Progenitor cell of endocrine pancreas (in vitro differentiated cells): Measurements from ENCODE around the gene TTC4. TPM values are rescaled to one million over a fixed set of nuclear protein-coding genes. Genes with fewer than 3 reads are reported as not detected.
"Not testable (repeated sequence)": the region's sequence is repeated elsewhere in the genome, so short reads cannot be mapped to it uniquely, and the experiment has no call there.

Source experiments
- DNase-seq: peaks from one replicate; pipeline ENCODE4 v3.0.0; 2021; ENCODE audit warnings: low spot score; ENCODE audit not compliant: unreplicated experiment
- H3K27ac Mint-ChIP-seq: 2 replicates; pipeline ENCODE4 v1.8.0; 2021; ENCODE audit warnings: mild to moderate bottlenecking, moderate library complexity, mixed read lengths
- H3K27me3 Mint-ChIP-seq: 2 replicates; pipeline ENCODE4 v1.8.0; 2021; ENCODE audit warnings: mixed read lengths
- H3K36me3 Mint-ChIP-seq: 2 replicates; pipeline ENCODE4 v1.8.0; 2022; ENCODE audit warnings: mixed read lengths; ENCODE audit not compliant: insufficient read depth
- H3K4me1 Mint-ChIP-seq: 2 replicates; pipeline ENCODE4 v1.8.0; 2021; ENCODE audit warnings: low read depth, mixed read lengths
- H3K4me3 Mint-ChIP-seq: 2 replicates; pipeline ENCODE4 v1.8.0; 2021; ENCODE audit warnings: low read depth, mild to moderate bottlenecking, moderate library complexity, mixed read lengths
- H3K9me3 Mint-ChIP-seq: 2 replicates; pipeline ENCODE4 v1.8.0; 2021; ENCODE audit warnings: low read depth, mixed read lengths
- CTCF ChIP-seq: fragments of 200-600 bp; sonication (generic); IDR thresholded peaks from one replicate; pipeline ENCODE4 v1.5.0; 2021; ENCODE audit warnings: antibody characterized with exemption, mild to moderate bottlenecking; ENCODE audit not compliant: unreplicated experiment
- total RNA-seq: library from RNA; stranded (reverse); gene quantifications from 2 replicates; pipeline ENCODE4 v1.2.1, GENCODE V29; 2021

The TTC4 gene
- total RNA-seq, 1 donor from 2014 or later = 24.0 TPM

DNA sequence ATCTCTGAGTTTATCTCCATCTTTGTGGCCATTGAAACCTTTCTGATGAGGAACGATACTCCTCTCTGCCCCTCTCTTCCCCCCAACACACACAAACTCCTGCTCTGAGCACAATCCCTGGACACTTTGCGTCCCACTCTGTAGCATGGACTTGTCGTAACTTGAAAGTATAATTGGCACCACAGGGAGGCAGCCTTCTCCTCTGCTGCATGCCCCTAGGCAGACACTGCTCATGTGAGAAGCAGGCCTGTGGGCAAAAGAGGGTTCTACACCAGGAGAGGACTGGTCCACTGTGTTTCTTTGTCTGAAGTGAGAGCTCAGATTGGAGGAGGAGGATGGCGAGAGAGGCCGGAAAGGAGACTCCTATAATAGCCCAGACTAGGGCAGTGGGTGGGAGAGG, 52.4 kb downstream of the TTC4 start:
- H3K9me3 Mint-ChIP-seq = no peaks in the 10 kb centered on the region
- peaks cover 11% of the 10 kb centered on the region for H3K4me1 Mint-ChIP-seq
- TF ChIP-seq CTCF = no peak
- no peaks in the 10 kb centered on the region for H3K36me3 Mint-ChIP-seq
- no peak overlapping the region for H3K4me3 Mint-ChIP-seq
- H3K27ac Mint-ChIP-seq = no peak overlapping the region
- DNase-seq = no peak
- H3K27me3 Mint-ChIP-seq = peaks cover 2% of the 10 kb centered on the region

- no peak overlapping the region for H3K27ac Mint-ChIP-seq
- no peak for TF ChIP-seq CTCF
- no peak for DNase-seq
- H3K4me1 Mint-ChIP-seq = peaks cover 2% of the 10 kb centered on the region
- H3K9me3 Mint-ChIP-seq = peaks cover 3% of the 10 kb centered on the region
- peaks cover 10% of the 10 kb centered on the region for H3K27me3 Mint-ChIP-seq
- no peak overlapping the region for H3K4me3 Mint-ChIP-seq
- no peaks in the 10 kb centered on the region for H3K36me3 Mint-ChIP-seq
Observed at GRCh38 chr1:54772951-54773350, 57.3 kb downstream of the TTC4 start.

DNA sequence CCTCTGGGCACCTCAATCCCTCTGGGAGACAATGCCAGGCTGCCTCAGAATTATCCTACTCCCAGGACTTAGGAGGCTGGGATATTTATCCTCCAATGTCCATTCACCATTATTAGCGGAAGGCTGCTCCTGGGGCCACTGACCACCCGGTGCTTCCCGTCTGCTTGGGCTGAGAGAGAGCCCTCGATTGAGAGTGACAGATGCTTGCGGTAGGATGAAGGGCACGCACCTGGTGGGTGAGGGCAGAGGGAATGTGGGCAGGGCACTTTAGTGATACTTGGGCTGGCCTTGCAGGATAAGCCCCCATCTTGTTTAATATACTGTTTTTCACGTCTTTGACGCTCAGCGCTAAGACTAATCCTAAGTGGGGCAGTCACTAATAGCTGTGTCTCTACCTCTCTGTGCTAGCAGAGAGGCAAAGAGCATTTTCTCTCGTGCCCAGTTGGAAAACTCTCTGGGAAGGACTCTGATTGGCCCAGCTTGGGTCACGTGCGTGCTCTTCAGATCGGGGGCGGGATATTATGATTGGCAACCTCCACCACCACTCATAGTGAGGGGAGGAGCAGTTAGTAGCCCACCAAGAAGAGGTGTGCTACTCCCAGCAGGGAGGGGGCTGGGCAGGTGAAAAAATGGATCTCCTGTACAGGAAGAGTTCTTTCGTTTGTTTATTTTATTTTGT, 59.3 kb downstream of the TTC4 start:
- Mint-ChIP-seq H3K27ac (no peak overlapping the region), H3K36me3 (no peaks in the 10 kb centered on the region), H3K9me3 (peaks cover 3% of the 10 kb centered on the region), H3K4me3 (no peak overlapping the region), H3K27me3 (peaks cover 28% of the 10 kb centered on the region), H3K4me1 (peaks cover 2% of the 10 kb centered on the region)
- no peak for DNase-seq
- TF ChIP-seq CTCF = no peak

GRCh38 chr1:54775828-54776721, 60.4 kb downstream of the TTC4 start:
- not testable (repeated sequence) for H3K4me1 Mint-ChIP-seq, DNase-seq, H3K9me3 Mint-ChIP-seq, H3K4me3 Mint-ChIP-seq, H3K27ac Mint-ChIP-seq, H3K36me3 Mint-ChIP-seq
- H3K27me3 Mint-ChIP-seq = peaks cover 36% of the 10 kb centered on the region

DNA sequence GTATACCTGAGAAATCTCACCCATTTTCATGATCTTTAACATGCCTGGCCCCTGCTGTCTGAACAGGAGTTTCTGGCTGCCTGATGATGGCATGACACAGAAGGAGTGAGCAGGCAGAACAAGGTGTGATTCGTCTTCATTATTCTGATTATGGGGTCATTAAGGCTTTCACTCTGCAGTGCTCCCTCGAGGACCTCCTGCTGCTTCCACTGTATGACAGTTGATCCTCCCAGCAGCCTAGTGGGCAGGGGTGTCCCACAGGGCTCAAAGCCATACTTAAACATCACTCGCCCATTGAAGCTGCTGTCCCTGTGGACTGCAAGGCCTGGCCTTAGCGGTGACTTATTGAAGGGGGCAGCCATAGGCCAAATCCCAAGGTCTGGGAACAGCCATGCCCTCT, 61.4 kb downstream of the TTC4 start:
- Mint-ChIP-seq H3K4me3 (no peak overlapping the region), H3K27ac (no peak overlapping the region), H3K36me3 (no peaks in the 10 kb centered on the region), H3K9me3 (peaks cover 3% of the 10 kb centered on the region), H3K27me3 (peaks cover 40% of the 10 kb centered on the region), H3K4me1 (peaks cover 2% of the 10 kb centered on the region)
- DNase-seq = no peak
- no peak for TF ChIP-seq CTCF

DNA sequence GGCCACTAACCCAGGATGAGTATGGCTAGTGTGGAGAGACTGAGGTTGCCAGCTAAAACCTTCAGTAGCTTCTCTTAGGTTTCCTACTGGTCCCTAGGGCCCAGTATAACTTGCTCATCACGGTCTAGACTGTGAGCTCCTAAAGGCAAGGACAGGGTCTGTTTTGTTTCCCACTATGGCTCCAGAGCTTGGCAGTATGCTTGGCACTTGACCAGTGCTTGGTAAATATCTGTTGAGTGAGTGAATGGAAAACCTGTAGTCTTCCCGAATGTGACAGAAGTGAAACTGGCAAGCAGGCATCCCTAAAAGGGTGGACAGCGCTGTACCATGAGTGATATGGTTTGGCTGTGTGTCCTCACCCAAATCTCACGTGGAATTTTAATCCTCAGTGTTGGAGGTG, 61.8 kb downstream of the TTC4 start:
- H3K27me3 Mint-ChIP-seq = peaks cover 44% of the 10 kb centered on the region
- H3K4me3 Mint-ChIP-seq = no peak overlapping the region
- no peak overlapping the region for H3K27ac Mint-ChIP-seq
- TF ChIP-seq CTCF = no peak
- DNase-seq = no peak
- peaks cover 3% of the 10 kb centered on the region for H3K9me3 Mint-ChIP-seq
- H3K36me3 Mint-ChIP-seq = no peaks in the 10 kb centered on the region
- peaks cover 2% of the 10 kb centered on the region for H3K4me1 Mint-ChIP-seq
